Lower leg skin (tissue), 3 donors: ENCODE measurements around the gene DOCK3.

Experiments
- POLR2A ChIP-seq, 2 donors: fragments of 450-650 bp; IDR thresholded peaks; one replicate each; pipeline ENCODE4 v1.6.1; 2016 to 2017; ENCODE audit warnings: antibody characterized with exemption in 2 of 2, mild to moderate bottlenecking in 1 of 2, moderate library complexity in 1 of 2
- TF ChIP-seq, protein P1 (sequence below), 3 donors: fragments of 450-650 bp; IDR thresholded peaks; one replicate each; pipeline ENCODE4 v1.5.1; 2016; ENCODE audit warnings: antibody characterized with exemption in 3 of 3, mild to moderate bottlenecking in 3 of 3, moderate library complexity in 2 of 3

GRCh38 chr3:51279448-51279847 is 604.7 kb downstream of the DOCK3 start:
- TF ChIP-seq, protein P1, sequence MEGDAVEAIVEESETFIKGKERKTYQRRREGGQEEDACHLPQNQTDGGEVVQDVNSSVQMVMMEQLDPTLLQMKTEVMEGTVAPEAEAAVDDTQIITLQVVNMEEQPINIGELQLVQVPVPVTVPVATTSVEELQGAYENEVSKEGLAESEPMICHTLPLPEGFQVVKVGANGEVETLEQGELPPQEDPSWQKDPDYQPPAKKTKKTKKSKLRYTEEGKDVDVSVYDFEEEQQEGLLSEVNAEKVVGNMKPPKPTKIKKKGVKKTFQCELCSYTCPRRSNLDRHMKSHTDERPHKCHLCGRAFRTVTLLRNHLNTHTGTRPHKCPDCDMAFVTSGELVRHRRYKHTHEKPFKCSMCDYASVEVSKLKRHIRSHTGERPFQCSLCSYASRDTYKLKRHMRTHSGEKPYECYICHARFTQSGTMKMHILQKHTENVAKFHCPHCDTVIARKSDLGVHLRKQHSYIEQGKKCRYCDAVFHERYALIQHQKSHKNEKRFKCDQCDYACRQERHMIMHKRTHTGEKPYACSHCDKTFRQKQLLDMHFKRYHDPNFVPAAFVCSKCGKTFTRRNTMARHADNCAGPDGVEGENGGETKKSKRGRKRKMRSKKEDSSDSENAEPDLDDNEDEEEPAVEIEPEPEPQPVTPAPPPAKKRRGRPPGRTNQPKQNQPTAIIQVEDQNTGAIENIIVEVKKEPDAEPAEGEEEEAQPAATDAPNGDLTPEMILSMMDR (IDR thresholded peaks at IDR 0.05) = no peak
- TF ChIP-seq POLR2A (IDR thresholded peaks at IDR 0.05) = no peak
